Karpas-422 (cell line): ENCODE measurements around the gene RAPGEF4. TPM values are rescaled to one million over a fixed set of nuclear protein-coding genes. Genes with fewer than 3 reads are reported as not detected.

Experiments
- DNase-seq: peaks from one replicate; pipeline ENCODE4 v3.0.0-alpha.2; 2015
- H2AFZ ChIP-seq: fragments of 200-600 bp; sonication (generic); 2 replicates; pipeline ENCODE4 v1.6.1; 2014; ENCODE audit warnings: antibody characterized with exemption, low read length, mixed read lengths
- H3K27ac ChIP-seq: fragments of 200-600 bp; sonication (generic); 2 replicates; pipeline ENCODE4 v1.5.1; 2014; ENCODE audit warnings: mild to moderate bottlenecking, low read length, moderate library complexity
- H3K27me3 ChIP-seq: fragments of 200-600 bp; sonication (generic); 2 replicates; pipeline ENCODE4 v1.6.1; 2014; ENCODE audit warnings: low read length, mixed read lengths
- H3K36me3 ChIP-seq: fragments of 200-600 bp; sonication (generic); 2 replicates; pipeline ENCODE4 v1.6.1; 2014; ENCODE audit warnings: low read length, mixed read lengths; ENCODE audit not compliant: insufficient read depth
- H3K4me1 ChIP-seq: fragments of 200-600 bp; sonication (generic); 2 replicates; pipeline ENCODE4 v1.6.1; 2014; ENCODE audit warnings: mild to moderate bottlenecking, low read length, mixed read lengths
- H3K4me2 ChIP-seq: fragments of 200-600 bp; sonication (generic); 2 replicates; pipeline ENCODE4 v1.6.1; 2014; ENCODE audit warnings: low read length, low read depth, mild to moderate bottlenecking; ENCODE audit not compliant: poor library complexity, severe bottlenecking
- H3K4me3 ChIP-seq: fragments of 200-600 bp; sonication (generic); 2 replicates; pipeline ENCODE4 v1.5.1; 2014; ENCODE audit warnings: mild to moderate bottlenecking, antibody characterized with exemption, low read length, mixed read lengths
- H3K79me2 ChIP-seq: fragments of 200-600 bp; sonication (generic); 2 replicates; pipeline ENCODE4 v1.6.1; 2014; ENCODE audit warnings: mild to moderate bottlenecking, low read length, mixed read lengths
- H3K9ac ChIP-seq: fragments of 200-600 bp; sonication (generic); 2 replicates; pipeline ENCODE4 v1.6.0; 2014; ENCODE audit warnings: low read length
- H3K9me2 ChIP-seq: fragments of 200-600 bp; sonication (generic), shearing (Covaris generic); replicated peaks from 2 replicates; pipeline ENCODE4 v1.6.0; 2014; ENCODE audit warnings: mild to moderate bottlenecking, low read length, moderate library complexity; ENCODE audit not compliant: insufficient read depth
- H3K9me3 ChIP-seq: fragments of 300-700, 200-600 bp; sonication (generic); 2 replicates; pipeline ENCODE4 v1.6.1; 2014; ENCODE audit warnings: low read length, mixed read lengths
- H4K20me1 ChIP-seq: fragments of 200-600 bp; sonication (generic); 2 replicates; pipeline ENCODE4 v1.6.1; 2014; ENCODE audit warnings: mild to moderate bottlenecking, antibody characterized with exemption, low read length, low read depth; ENCODE audit not compliant: insufficient read depth
- total RNA-seq: library from RNA; depleted of rRNA; stranded (reverse); fragments of >200 nt; shearing (Covaris generic); gene quantifications from 2 replicates; pipeline ENCODE4 v1.2.3, GENCODE V29; 2014; ENCODE audit warnings: low replicate concordance

The RAPGEF4 gene
- total RNA-seq, 1 experiment from 2014 or later: 0.97 TPM

GRCh38 chr2:172751564-172751963 lies 15.9 kb downstream of the RAPGEF4 start:
- H3K9me2 ChIP-seq: no peaks in the 10 kb centered on the region
- H2AFZ ChIP-seq: no peak overlapping the region
- DNase-seq: no peak
- no peaks in the 10 kb centered on the region for H3K4me1 ChIP-seq
- no peak overlapping the region for H3K9ac ChIP-seq
- H3K27me3 ChIP-seq: no peaks in the 10 kb centered on the region
- H3K79me2 ChIP-seq: no peaks in the 10 kb centered on the region
- H3K27ac ChIP-seq: no peak overlapping the region
- no peaks in the 10 kb centered on the region for H3K36me3 ChIP-seq
- H3K4me2 ChIP-seq: no peak overlapping the region
- no peaks in the 10 kb centered on the region for H4K20me1 ChIP-seq
- H3K4me3 ChIP-seq: no peak overlapping the region
- no peaks in the 10 kb centered on the region for H3K9me3 ChIP-seq

- Histone ChIP-seq H3K27me3 (no peaks in the 10 kb centered on the region), H3K4me2 (no peak overlapping the region), H2AFZ (no peak overlapping the region), H3K4me1 (no peaks in the 10 kb centered on the region), H3K36me3 (no peaks in the 10 kb centered on the region), H3K4me3 (no peak overlapping the region), H3K9ac (no peak overlapping the region), H4K20me1 (no peaks in the 10 kb centered on the region), H3K27ac (no peak overlapping the region), H3K9me2 (no peaks in the 10 kb centered on the region), H3K79me2 (no peaks in the 10 kb centered on the region), H3K9me3 (no peaks in the 10 kb centered on the region)
- DNase-seq: peak; percentile 44
These were observed 18.0 kb downstream of the RAPGEF4 start for GRCh38 chr2:172753610-172754009.

DNA sequence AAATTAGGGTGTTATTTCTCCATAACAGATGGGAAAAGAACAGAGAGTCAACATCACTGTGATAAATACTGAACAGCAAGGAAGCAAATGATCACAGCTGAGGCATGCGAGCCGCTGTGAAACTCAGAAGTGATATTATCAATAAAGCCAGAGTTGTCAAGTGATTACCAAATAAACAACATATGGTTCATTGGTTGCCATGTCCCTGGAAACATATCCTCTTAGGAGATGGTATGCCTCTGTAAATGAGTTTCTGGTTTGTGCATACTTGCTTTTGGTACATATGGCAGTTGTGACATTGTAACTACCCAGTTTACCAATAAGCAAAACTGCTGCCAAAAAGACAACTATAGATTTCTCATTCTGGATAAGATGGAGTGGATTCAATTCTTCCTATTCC lies 23.8 kb downstream of the RAPGEF4 start:
- Histone ChIP-seq H3K4me2 (no peak overlapping the region), H3K27ac (no peak overlapping the region), H3K9ac (no peak overlapping the region), H3K9me3 (no peaks in the 10 kb centered on the region), H3K4me1 (no peaks in the 10 kb centered on the region), H3K4me3 (no peak overlapping the region), H3K27me3 (no peaks in the 10 kb centered on the region), H2AFZ (no peak overlapping the region), H3K36me3 (no peaks in the 10 kb centered on the region), H3K9me2 (no peaks in the 10 kb centered on the region), H3K79me2 (no peaks in the 10 kb centered on the region), H4K20me1 (no peaks in the 10 kb centered on the region)
- no peak for DNase-seq

DNA sequence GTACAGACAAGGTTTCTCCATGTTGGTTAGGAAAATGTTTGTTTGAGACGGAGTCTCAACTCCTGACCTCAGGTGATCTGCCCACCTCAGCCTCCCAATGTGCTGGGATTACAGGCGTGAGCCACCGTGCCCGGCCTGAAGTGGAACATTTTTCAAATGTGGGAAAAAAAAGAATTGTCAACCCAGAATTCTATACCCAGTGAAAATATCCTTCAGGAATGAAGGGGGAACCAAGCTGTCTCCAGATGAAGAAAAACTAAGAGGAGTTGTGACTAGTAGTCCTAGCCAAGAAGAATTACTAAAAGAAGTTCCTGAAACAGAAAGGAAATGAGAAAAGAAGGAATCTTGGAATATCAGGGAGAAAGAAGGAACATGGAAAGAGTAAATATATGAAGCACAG lies 25.7 kb downstream of the RAPGEF4 start:
- no peak overlapping the region for H3K4me2 ChIP-seq
- no peak overlapping the region for H3K4me3 ChIP-seq
- no peak overlapping the region for H3K9ac ChIP-seq
- H3K36me3 ChIP-seq: no peaks in the 10 kb centered on the region
- no peaks in the 10 kb centered on the region for H3K4me1 ChIP-seq
- H3K27ac ChIP-seq: no peak overlapping the region
- H3K9me2 ChIP-seq: no peaks in the 10 kb centered on the region
- no peaks in the 10 kb centered on the region for H3K27me3 ChIP-seq
- H3K79me2 ChIP-seq: no peaks in the 10 kb centered on the region
- H3K9me3 ChIP-seq: no peaks in the 10 kb centered on the region
- no peak overlapping the region for H2AFZ ChIP-seq
- no peak for DNase-seq
- no peaks in the 10 kb centered on the region for H4K20me1 ChIP-seq

DNA sequence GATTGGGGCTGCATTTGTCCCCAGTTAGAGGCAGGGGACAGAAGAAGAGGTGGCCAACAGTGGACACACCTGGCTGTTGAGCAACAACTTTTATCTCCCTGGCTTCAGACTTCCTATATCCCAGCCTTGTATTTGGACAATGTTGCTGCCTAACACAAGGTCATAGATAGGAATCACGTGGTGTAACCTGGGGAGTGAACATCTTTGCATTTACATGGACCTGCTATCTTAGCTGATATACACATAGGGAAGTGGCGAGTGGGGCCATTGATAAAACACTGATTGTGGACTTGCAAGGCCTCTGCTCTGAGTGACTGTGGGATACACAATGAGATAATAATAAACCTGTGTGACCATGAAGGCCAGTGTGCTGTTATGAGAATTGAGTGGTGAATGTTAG lies 26.9 kb downstream of the RAPGEF4 start:
- H3K4me3 ChIP-seq: no peak overlapping the region
- no peaks in the 10 kb centered on the region for H3K27me3 ChIP-seq
- H3K4me1 ChIP-seq: no peaks in the 10 kb centered on the region
- H3K4me2 ChIP-seq: no peak overlapping the region
- no peaks in the 10 kb centered on the region for H3K9me3 ChIP-seq
- H4K20me1 ChIP-seq: no peaks in the 10 kb centered on the region
- no peak overlapping the region for H3K9ac ChIP-seq
- H3K9me2 ChIP-seq: no peaks in the 10 kb centered on the region
- DNase-seq: no peak
- H3K36me3 ChIP-seq: no peaks in the 10 kb centered on the region
- H2AFZ ChIP-seq: no peak overlapping the region
- no peak overlapping the region for H3K27ac ChIP-seq
- no peaks in the 10 kb centered on the region for H3K79me2 ChIP-seq

GRCh38 chr2:172763079-172763478 lies 27.4 kb downstream of the RAPGEF4 start:
- no peak overlapping the region for H2AFZ ChIP-seq
- H3K4me1 ChIP-seq: no peaks in the 10 kb centered on the region
- DNase-seq: no peak

DNA sequence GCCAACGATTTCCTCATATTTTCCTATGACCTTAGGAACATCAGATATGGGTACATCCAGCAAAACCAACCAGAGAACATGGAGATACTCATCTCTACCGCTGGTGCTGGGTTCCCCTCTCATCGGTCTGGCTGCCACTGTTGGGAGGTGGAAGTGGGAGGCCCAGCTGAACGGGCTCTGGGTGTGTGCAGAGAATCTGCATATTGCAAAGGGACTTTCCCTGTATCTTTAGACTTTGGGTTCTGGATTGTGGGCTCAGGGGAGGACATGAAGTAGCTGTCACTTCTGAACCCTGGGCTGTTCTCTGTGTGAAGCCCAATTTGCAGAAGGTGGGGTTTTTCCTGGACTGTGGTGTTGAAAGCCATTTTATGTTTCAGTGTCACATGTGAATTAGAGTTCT lies 30.0 kb downstream of the RAPGEF4 start:
- H3K79me2 ChIP-seq: no peaks in the 10 kb centered on the region
- H3K9me3 ChIP-seq: no peaks in the 10 kb centered on the region
- H3K4me2 ChIP-seq: no peak overlapping the region
- no peaks in the 10 kb centered on the region for H4K20me1 ChIP-seq
- H3K4me3 ChIP-seq: no peak overlapping the region
- DNase-seq: no peak
- no peak overlapping the region for H3K9ac ChIP-seq
- no peak overlapping the region for H2AFZ ChIP-seq
- H3K27ac ChIP-seq: no peak overlapping the region
- H3K36me3 ChIP-seq: no peaks in the 10 kb centered on the region
- H3K27me3 ChIP-seq: no peaks in the 10 kb centered on the region
- no peaks in the 10 kb centered on the region for H3K4me1 ChIP-seq
- H3K9me2 ChIP-seq: no peaks in the 10 kb centered on the region

More at GRCh38 chr2:172763079-172763478, 27.4 kb downstream of the RAPGEF4 start:
- Histone ChIP-seq H3K4me2 (no peak overlapping the region), H3K27me3 (no peaks in the 10 kb centered on the region), H3K9me2 (no peaks in the 10 kb centered on the region), H3K27ac (no peak overlapping the region), H3K9me3 (no peaks in the 10 kb centered on the region), H3K9ac (no peak overlapping the region), H3K79me2 (no peaks in the 10 kb centered on the region), H3K36me3 (no peaks in the 10 kb centered on the region), H3K4me3 (no peak overlapping the region), H4K20me1 (no peaks in the 10 kb centered on the region)

DNA sequence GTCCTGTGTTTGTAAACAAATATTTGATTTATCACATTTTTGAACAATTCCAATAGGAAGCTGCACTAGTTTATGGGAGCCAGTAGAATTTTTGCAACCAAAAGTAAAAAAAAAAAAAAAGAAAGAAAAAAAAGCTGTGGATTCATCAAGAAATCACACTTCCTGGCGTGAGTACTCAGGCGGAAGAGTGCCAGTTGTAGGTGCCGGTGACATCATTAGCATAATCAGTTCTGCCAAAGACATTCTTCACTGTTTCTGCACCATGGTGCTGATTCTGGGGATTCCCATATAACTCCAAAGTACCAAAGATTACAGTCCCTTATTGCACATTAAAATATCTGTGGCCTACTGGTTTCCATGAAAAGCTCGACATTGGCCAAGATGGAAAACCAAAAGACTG lies 32.8 kb downstream of the RAPGEF4 start:
- Histone ChIP-seq H3K9me2 (no peaks in the 10 kb centered on the region), H2AFZ (no peak overlapping the region), H3K79me2 (no peaks in the 10 kb centered on the region), H3K4me1 (no peaks in the 10 kb centered on the region), H4K20me1 (no peaks in the 10 kb centered on the region), H3K4me2 (no peak overlapping the region), H3K36me3 (no peaks in the 10 kb centered on the region), H3K4me3 (no peak overlapping the region), H3K9me3 (no peaks in the 10 kb centered on the region), H3K27me3 (no peaks in the 10 kb centered on the region), H3K27ac (no peak overlapping the region), H3K9ac (no peak overlapping the region)
- no peak for DNase-seq

GRCh38 chr2:172769879-172770278 lies 34.2 kb downstream of the RAPGEF4 start:
- Histone ChIP-seq H4K20me1 (no peaks in the 10 kb centered on the region), H3K4me2 (no peak overlapping the region), H3K79me2 (no peaks in the 10 kb centered on the region), H3K9ac (no peak overlapping the region), H3K27ac (no peak overlapping the region), H3K4me3 (no peak overlapping the region), H3K4me1 (no peaks in the 10 kb centered on the region), H3K9me2 (no peaks in the 10 kb centered on the region), H3K27me3 (no peaks in the 10 kb centered on the region), H3K36me3 (no peaks in the 10 kb centered on the region), H3K9me3 (no peaks in the 10 kb centered on the region), H2AFZ (no peak overlapping the region)
- DNase-seq: no peak
